Stimulated activated CD4-positive, alpha-beta T cell treated with anti-CD3 and anti-CD28 coated beads, Interleukin-4, amount 100 ng/mL, for 1 hour (primary cell): ENCODE measurements around the gene GPR107.

Experiments
- DNase-seq: peaks from one replicate; pipeline ENCODE4 v3.0.0-alpha.2; 2020

The GPR107 gene

GRCh38 chr9:130058154-130058553 is 4.4 kb downstream of the GPR107 start:
- DNase-seq, result no peak

- no peak for DNase-seq
Measured at GRCh38 chr9:130058887-130059286, 5.2 kb downstream of the GPR107 start.

- no peak for DNase-seq
Measured at GRCh38 chr9:130060296-130060695, 6.6 kb downstream of the GPR107 start.

GRCh38 chr9:130062750-130063149 is 9.0 kb downstream of the GPR107 start:
- DNase-seq, result no peak

GRCh38 chr9:130064621-130065020 is 10.9 kb downstream of the GPR107 start:
- DNase-seq, result no peak

GRCh38 chr9:130069048-130069447 is 15.3 kb downstream of the GPR107 start:
- DNase-seq, result no peak

- no peak for DNase-seq
Measured at GRCh38 chr9:130072515-130073235, 19.0 kb downstream of the GPR107 start.

GRCh38 chr9:130073373-130073772 is 19.7 kb downstream of the GPR107 start:
- DNase-seq, result no peak

GRCh38 chr9:130078547-130078946 is 24.8 kb downstream of the GPR107 start:
- DNase-seq, result no peak

- DNase-seq, result no peak
Measured at GRCh38 chr9:130084337-130084736, 30.6 kb downstream of the GPR107 start.

- DNase-seq, result no peak
Measured at GRCh38 chr9:130088051-130088450, 34.3 kb downstream of the GPR107 start.

GRCh38 chr9:130089141-130089540 is 35.4 kb downstream of the GPR107 start:
- DNase-seq, result no peak

GRCh38 chr9:130090915-130091314 is 37.2 kb downstream of the GPR107 start:
- DNase-seq, result no peak

GRCh38 chr9:130092910-130093309 is 39.2 kb downstream of the GPR107 start:
- no peak for DNase-seq

- no peak for DNase-seq
Measured at GRCh38 chr9:130095872-130096271, 42.2 kb downstream of the GPR107 start.

- no peak for DNase-seq
Measured at GRCh38 chr9:130100681-130101080, 47.0 kb downstream of the GPR107 start.

GRCh38 chr9:130101915-130102314 is 48.2 kb downstream of the GPR107 start:
- DNase-seq, result no peak

GRCh38 chr9:130104491-130105193 is 50.9 kb downstream of the GPR107 start:
- no peak for DNase-seq

- DNase-seq, result no peak
Measured at GRCh38 chr9:130106860-130107233, 53.1 kb downstream of the GPR107 start.

GRCh38 chr9:130107234-130107861 is 53.6 kb downstream of the GPR107 start:
- DNase-seq, result peak; percentile 87

- DNase-seq, result no peak
Measured at GRCh38 chr9:130107955-130108354, 54.2 kb downstream of the GPR107 start.

GRCh38 chr9:130110166-130110565 is 56.5 kb downstream of the GPR107 start:
- no peak for DNase-seq

- DNase-seq, result no peak
Measured at GRCh38 chr9:130110596-130111021, 56.9 kb downstream of the GPR107 start.
